ENCODE results near the gene HSPB7.

HSPB7 gene

GRCh38 chr1:15975805-15976680 lies 41.8 kb downstream of the HSPB7 start, which contains the start of gene ZBTB17:
Gene ZBTB17 (minus strand): TSS chr1:15976101. CDS start chr1:15948495, 27,606 bp downstream.
- CTCF ChIA-PET = interaction anchor here (0.6 to 0.7 kb wide), 3 partner anchors 127 to 189 kb away, joined by 6 to 7 read pairs (median 6); no protein-coding TSS in a partner anchor
- POLR2A ChIA-PET (ENCODE audit: low non-redundant PET) = interaction anchor here (0.6 to 0.7 kb wide), 3 partner anchors 27 to 188 kb away, joined by 3 to 8 read pairs (median 7); no protein-coding TSS in a partner anchor
- H3K27ac ChIP-seq = peak within 1 kb of the TSS; percentile 77
- TF ChIP-seq, protein P1, sequence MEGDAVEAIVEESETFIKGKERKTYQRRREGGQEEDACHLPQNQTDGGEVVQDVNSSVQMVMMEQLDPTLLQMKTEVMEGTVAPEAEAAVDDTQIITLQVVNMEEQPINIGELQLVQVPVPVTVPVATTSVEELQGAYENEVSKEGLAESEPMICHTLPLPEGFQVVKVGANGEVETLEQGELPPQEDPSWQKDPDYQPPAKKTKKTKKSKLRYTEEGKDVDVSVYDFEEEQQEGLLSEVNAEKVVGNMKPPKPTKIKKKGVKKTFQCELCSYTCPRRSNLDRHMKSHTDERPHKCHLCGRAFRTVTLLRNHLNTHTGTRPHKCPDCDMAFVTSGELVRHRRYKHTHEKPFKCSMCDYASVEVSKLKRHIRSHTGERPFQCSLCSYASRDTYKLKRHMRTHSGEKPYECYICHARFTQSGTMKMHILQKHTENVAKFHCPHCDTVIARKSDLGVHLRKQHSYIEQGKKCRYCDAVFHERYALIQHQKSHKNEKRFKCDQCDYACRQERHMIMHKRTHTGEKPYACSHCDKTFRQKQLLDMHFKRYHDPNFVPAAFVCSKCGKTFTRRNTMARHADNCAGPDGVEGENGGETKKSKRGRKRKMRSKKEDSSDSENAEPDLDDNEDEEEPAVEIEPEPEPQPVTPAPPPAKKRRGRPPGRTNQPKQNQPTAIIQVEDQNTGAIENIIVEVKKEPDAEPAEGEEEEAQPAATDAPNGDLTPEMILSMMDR (conservative IDR thresholded peaks at IDR 0.05; ENCODE audit: low read depth) = no peak
- DNase-seq (ENCODE audit: low spot score) = peak; percentile 95

GRCh38 chr1:15975358-15975804 lies 42.5 kb downstream of the HSPB7 start:
- DNase-seq (ENCODE audit: low spot score) = peak; percentile 37
- TF ChIP-seq, protein P1 (conservative IDR thresholded peaks at IDR 0.05; ENCODE audit: low read depth) = no peak
- CTCF ChIA-PET = no interaction called here
- POLR2A ChIA-PET (ENCODE audit: low non-redundant PET) = interaction anchor here (0.6 kb wide), 1 partner anchor 50 kb away, joined by 5 read pairs; no protein-coding TSS in a partner anchor
- peak overlapping the region; percentile 77 for H3K27ac ChIP-seq

DNA sequence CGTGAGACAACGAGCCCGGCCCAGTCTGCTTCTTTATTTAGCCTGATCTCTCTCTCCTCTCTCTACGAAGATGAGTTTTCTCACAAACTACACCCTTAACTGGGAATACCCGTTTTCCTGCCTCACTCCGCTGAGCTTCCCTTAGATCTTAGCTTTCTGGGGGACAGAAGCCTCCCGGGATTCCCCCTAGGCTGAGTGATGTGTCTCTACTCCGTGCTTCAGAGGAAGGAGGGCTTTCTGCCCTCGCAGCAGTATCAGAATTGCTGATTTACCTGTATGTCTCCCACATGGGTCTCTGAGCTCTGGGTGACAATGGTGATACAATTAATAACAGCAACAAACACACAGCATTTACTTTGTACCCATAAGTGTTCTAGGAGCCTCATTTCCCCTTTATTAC lies 43.0 kb downstream of the HSPB7 start:
- POLR2A ChIA-PET (ENCODE audit: low non-redundant PET) = interaction anchor here (0.6 kb wide), 1 partner anchor 49 kb away, joined by 5 read pairs; no protein-coding TSS in a partner anchor
- TF ChIP-seq, protein P1 (conservative IDR thresholded peaks at IDR 0.05; ENCODE audit: low read depth) = no peak
- DNase-seq (ENCODE audit: low spot score) = no peak
- H3K27ac ChIP-seq = peak overlapping the region; percentile 77
- CTCF ChIA-PET = no interaction called here

DNA sequence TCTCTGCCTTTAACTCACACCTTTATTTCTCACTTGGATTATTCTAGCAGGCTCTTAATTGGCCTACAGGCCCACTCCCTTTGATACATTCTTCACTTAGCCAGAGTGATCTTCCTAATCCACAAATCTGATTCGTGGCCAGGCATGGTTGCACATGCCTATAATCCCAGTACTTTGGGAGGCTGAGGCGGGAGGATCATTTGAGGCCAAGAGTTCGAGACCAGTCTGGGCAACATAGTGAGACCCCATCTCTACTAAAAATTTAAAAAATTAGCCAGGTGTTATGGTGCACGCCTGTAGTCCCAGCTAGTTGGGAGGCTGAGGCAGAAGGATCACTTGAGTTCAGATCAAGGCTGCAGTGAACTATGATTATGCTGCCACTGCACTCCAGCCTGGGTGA lies 44.1 kb downstream of the HSPB7 start:
- ChIA-PET CTCF (interaction anchor here (0.5 to 0.7 kb wide), 4 partner anchors 12 to 189 kb away, joined by 3 to 5 read pairs (median 4); no protein-coding TSS in a partner anchor), POLR2A (ENCODE audit: low non-redundant PET) (no interaction called here)
- H3K27ac ChIP-seq = no peak overlapping the region
- TF ChIP-seq, protein P1 (conservative IDR thresholded peaks at IDR 0.05; ENCODE audit: low read depth) = no peak
- DNase-seq (ENCODE audit: low spot score) = no peak

- DNase-seq (ENCODE audit: low spot score) = no peak
- H3K27ac ChIP-seq = no peak overlapping the region
- TF ChIP-seq, protein P1 (conservative IDR thresholded peaks at IDR 0.05; ENCODE audit: low read depth) = no peak
- POLR2A ChIA-PET (ENCODE audit: low non-redundant PET) = no interaction called here
- CTCF ChIA-PET = interaction anchor here (0.6 kb wide), 1 partner anchor 524 kb away, joined by 4 read pairs; no protein-coding TSS in a partner anchor
Observed at GRCh38 chr1:15972409-15972808, 45.4 kb downstream of the HSPB7 start.

DNA sequence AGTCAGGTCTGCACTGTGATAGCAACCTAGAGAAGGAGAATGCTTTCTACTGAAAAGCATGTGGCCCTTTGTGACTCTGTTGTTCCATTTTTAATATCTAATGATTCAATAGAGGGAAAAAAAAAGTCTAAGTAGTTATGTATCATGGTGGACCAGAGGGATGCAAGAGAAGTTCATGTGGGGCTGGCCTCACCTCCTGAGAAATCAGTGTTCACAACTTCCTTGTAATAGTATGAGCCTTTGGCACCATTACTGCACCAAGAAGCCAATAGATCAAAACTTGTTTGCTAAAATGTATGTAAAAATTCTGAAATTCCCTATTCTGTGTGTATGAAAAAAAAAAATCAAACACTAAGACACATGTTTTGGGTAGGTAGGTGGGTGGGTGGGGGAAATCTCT lies 46.9 kb downstream of the HSPB7 start:
- no peak for DNase-seq (ENCODE audit: low spot score)
- POLR2A ChIA-PET (ENCODE audit: low non-redundant PET) = no interaction called here
- TF ChIP-seq, protein P1 (conservative IDR thresholded peaks at IDR 0.05; ENCODE audit: low read depth) = no peak
- CTCF ChIA-PET = interaction anchor here (0.6 kb wide), 2 partner anchors 136 to 156 kb away, joined by 3 to 4 read pairs; no protein-coding TSS in a partner anchor
- H3K27ac ChIP-seq = no peak overlapping the region

Measured in RWPE1 (cell line).